Occipital lobe (tissue), 2 donors: ENCODE measurements around the gene GTF2IRD1. TPM values are rescaled to one million over a fixed set of nuclear protein-coding genes. Genes with fewer than 3 reads are reported as not detected.
"Not testable (repeated sequence)": the region's sequence is repeated elsewhere in the genome, so short reads cannot be mapped to it uniquely, and the experiment has no call there.

ENCODE experiments used
- DNase-seq: peaks from one replicate; lab custom pipeline; 2025; lab: John Stamatoyannopoulos, UW
- total RNA-seq: library from RNA; depleted of rRNA; stranded (reverse); fragments of >200 nt; gene quantifications from one replicate; pipeline ENCODE4 v1.2.3, GENCODE V29; 2014

The GTF2IRD1 gene
- total RNA-seq, 1 donor from 2014 or later: 16.1 TPM

- no peak for DNase-seq
Measured at GRCh38 chr7:74515276-74515675, 61.6 kb downstream of the GTF2IRD1 start.

GRCh38 chr7:74516214-74516613 is 62.5 kb downstream of the GTF2IRD1 start:
- DNase-seq: no peak

GRCh38 chr7:74518041-74518440 is 64.3 kb downstream of the GTF2IRD1 start:
- no peak for DNase-seq

GRCh38 chr7:74518654-74519053 is 64.9 kb downstream of the GTF2IRD1 start:
- DNase-seq: no peak

GRCh38 chr7:74519395-74519794 is 65.7 kb downstream of the GTF2IRD1 start:
- no peak for DNase-seq

DNA sequence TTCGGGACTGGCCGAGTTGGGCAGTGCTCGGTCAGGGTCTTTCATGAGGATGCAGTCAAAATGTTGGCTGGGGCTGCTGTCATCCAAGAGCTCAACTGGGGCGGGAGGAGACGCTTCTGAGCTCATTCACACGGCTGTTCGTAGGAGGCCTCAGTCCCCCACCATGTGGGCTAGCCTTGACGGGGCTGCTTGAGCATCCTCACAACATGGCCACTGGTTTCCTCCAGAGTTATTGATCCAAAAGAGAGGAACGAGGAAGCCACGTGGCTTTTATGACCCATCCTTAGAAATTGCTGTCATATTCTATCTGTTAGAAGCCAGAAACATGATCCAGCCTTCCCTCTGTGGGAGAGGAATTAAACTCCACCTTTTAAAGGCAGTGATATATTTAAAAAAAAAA is 68.1 kb downstream of the GTF2IRD1 start:
- DNase-seq: no peak

- DNase-seq: no peak
Measured at GRCh38 chr7:74522281-74522905, 68.7 kb downstream of the GTF2IRD1 start.

GRCh38 chr7:74523015-74523414 is 69.3 kb downstream of the GTF2IRD1 start:
- DNase-seq: no peak

DNA sequence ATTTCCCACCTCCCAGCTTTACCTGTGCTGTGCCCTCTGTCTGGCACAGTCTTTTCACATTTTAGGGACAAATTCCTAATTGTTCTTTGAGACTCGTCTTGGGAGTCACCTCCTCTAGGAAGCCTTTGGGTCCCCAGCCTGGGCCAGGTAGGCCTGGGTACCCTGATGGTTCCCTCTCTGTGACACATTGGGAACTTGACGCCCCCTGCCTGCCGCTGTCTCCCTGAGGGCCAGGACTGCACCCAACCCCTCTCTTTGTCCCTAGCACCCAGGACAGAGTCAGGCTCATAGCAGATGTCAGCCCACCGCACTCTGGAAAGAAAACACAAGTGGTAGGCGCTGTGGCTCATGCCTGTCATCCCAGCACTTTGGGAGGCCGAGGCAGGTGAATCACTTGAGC is 71.4 kb downstream of the GTF2IRD1 start:
- DNase-seq: no peak

GRCh38 chr7:74525881-74526280 is 72.2 kb downstream of the GTF2IRD1 start:
- DNase-seq: no peak

- no peak for DNase-seq
Measured at GRCh38 chr7:74526780-74527179, 73.1 kb downstream of the GTF2IRD1 start.

DNA sequence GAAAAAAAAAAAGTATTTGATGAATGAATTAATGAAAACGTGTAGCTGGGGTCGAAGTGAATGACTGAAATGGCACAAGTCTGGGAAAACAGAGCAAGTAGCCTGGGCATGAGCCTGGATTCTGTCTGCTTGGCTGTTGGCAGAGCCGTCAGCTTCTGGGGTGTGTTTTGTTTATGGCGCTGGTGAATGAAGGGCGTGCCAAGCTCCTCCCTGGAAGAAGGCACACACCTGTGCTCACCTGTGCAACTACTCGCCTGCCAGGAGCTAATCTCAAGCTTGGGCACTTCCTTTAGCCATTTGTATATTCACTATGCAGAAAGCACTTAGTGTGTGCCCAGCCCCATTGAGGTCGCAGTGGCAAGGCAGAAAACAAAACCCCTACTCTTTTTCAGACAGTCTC is 74.1 kb downstream of the GTF2IRD1 start:
- DNase-seq: no peak

DNA sequence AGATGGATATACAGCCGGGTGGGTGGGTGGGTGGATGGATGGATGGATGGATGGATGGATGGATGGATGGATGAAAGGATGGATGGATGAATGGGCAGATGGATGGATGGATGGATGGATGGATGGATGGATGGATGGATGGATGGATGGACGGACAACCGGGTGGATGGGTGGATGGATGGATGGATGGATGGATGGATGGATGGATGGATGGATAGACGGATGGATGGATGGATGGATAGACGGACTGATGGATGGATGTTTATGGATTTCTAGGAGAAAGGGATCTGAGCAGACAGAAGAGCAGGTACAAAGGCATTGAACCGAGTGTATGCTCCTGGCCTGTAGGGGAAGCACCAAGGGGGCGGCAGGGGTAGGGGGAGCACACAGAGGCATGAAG is 75.1 kb downstream of the GTF2IRD1 start:
- DNase-seq: not testable (repeated sequence)

GRCh38 chr7:74535951-74536356 is 82.2 kb downstream of the GTF2IRD1 start:
- no peak for DNase-seq

DNA sequence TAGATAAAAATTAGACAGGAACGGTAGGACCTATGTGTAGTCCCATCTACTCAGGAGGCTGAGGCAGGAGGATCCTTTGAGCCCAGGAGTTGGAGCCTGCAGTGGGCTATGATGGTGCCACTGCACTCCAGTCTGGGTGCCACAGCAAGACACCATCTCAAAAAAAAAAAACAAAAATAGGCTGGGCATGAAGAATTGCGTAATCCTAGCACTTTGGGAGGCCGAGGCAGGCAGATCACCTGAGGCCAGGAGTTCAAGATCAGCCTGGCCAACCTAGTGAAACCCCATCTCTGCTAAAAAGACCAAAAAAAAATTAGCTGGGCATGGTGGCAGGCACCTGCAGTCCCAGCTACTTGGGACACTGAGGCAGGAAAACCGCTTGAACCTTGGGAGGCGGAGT is 88.2 kb downstream of the GTF2IRD1 start:
- DNase-seq: not testable (repeated sequence)

DNA sequence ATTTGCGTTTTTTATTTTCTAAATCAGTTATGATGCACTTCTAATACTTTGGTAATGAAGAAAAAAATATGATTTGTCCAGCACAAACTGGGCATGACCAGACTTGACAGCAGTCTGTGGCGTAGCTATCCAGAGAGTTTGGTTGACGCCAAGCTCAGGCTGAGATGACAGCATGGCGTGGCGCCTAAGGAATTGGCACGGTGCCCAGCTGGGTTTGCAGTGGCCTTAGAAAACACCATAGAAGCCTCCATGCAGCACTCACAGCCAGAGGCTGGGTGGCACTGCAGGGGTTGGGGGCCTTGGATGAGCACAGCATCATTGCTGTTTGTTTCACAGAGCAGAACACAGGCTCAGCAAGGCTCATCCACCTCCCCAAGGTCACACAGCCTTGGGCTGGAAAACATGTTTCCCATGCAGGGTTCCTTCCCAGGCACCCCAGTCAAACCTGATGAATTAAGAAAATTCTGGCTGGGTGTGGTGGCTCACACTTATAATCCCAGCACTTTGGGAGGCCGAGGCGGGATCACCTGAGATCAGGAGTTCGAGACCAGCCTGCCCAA is 88.9 kb downstream of the GTF2IRD1 start:
- DNase-seq: no peak

GRCh38 chr7:74544706-74545469 is 91.2 kb downstream of the GTF2IRD1 start:
- no peak for DNase-seq

- DNase-seq: no peak
Measured at GRCh38 chr7:74545921-74546320, 92.2 kb downstream of the GTF2IRD1 start.

DNA sequence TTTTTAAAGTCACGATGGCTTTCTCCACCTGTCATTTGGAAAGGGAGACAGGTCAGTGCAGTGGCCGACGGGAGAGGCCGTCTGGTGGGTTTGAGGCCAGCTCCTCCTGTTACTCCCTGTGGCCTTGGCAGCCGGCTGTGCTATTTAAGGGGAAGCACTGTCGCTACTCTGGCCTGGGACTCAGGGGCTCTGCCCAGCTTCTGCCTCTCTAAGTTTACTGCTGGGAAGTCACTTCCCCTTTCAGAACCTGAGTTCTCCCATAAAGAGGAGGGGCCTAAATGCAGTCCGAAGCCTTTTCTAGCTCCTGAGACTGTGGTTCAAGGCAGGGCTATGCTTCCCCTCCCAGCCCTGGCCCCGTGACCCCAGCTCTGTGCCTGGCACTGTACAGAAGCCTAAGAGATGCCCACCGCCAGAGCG is 99.9 kb downstream of the GTF2IRD1 start:
- not testable (repeated sequence) for DNase-seq

DNA sequence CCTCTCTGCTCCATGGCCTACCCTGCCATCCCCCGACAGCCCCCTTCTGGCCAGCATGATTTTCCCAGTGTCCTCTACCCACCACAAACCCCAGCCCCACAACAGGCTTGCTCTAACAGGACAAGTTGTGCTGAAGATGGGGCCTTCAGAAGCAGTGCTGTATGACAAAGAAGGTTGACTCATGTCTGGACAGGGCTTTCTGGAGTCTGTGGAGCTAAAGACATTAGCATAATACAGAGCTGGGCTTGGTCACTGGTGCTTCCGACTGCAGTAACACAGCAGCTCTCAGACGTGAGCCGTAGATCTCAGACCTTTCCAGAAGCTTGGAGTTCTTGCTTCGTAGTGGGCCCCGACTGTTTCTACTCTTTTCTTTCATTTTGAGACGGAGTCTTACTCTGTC is 100.5 kb downstream of the GTF2IRD1 start:
- no peak for DNase-seq

GRCh38 chr7:74560086-74560719 is 106.5 kb downstream of the GTF2IRD1 start:
- DNase-seq: no peak

- no peak for DNase-seq
Measured at GRCh38 chr7:74561898-74562613, 108.3 kb downstream of the GTF2IRD1 start.
